PC-3 (cell line): ENCODE results near the gene TRIM49. TPM values are rescaled to one million over a fixed set of nuclear protein-coding genes. Genes with fewer than 3 reads are reported as not detected.
"Not testable (repeated sequence)": the region's sequence is repeated elsewhere in the genome, so short reads cannot be mapped to it uniquely, and the experiment has no call there.

Experiments used
- ATAC-seq: fragments of 200-7000 bp; cut with Tn5 transposase; 2 replicates; pipeline ENCODE4 v1.9.1; 2020; ENCODE audit warnings: mild to moderate bottlenecking, moderate library complexity
- BruUV-seq: library from RNA; stranded (reverse); fragments of 400-500 nt; replicated peaks from 2 replicates; lab custom pipeline; 2021; lab: Mats Ljungman, UMichigan
- CTCF ChIA-PET: fragments of 300-600 bp; sonication (Branson Sonifier 250); formaldehyde crosslinking; loops from one replicate; lab custom pipeline; 2022; ENCODE audit warnings: antibody characterized with exemption; lab: Charles Lee
- POLR2A ChIA-PET: fragments of 300-600 bp; sonication (Branson Sonifier 250); formaldehyde crosslinking; loops from one replicate; lab custom pipeline; 2022; ENCODE audit warnings: antibody characterized with exemption; ENCODE audit not compliant: unreplicated experiment; lab: Charles Lee
- DNase-seq: peaks from one replicate; pipeline ENCODE4 v3.0.0-alpha.2; 2015
- H2AFZ ChIP-seq: fragments of 300-600 bp; sonication (generic); 2 replicates; pipeline ENCODE4 v1.6.0; 2016; ENCODE audit warnings: antibody characterized with exemption, low read length
- H3F3A ChIP-seq: fragments of 300-600 bp; sonication (generic); one replicate; pipeline ENCODE4 v1.6.0; 2017; ENCODE audit warnings: antibody characterized with exemption, low read length, control low read depth, mild to moderate bottlenecking; ENCODE audit not compliant: unreplicated experiment
- H3K27ac ChIP-seq: fragments of 300-600 bp; sonication (generic); 2 replicates; pipeline ENCODE4 v1.5.1; 2016; ENCODE audit warnings: mild to moderate bottlenecking, low read length
- H3K27me3 ChIP-seq: fragments of 300-600 bp; sonication (generic); 2 replicates; pipeline ENCODE4 v1.6.1; 2016; ENCODE audit warnings: low read length, mixed read lengths
- H3K36me3 ChIP-seq: fragments of 300-600 bp; sonication (generic); 2 replicates; pipeline ENCODE4 v1.6.1; 2016; ENCODE audit warnings: low read depth, mixed run types, low read length, mixed read lengths
- H3K4me1 ChIP-seq: fragments of 300-600 bp; sonication (generic); 2 replicates; pipeline ENCODE4 v1.5.1; 2016; ENCODE audit warnings: low read length; ENCODE audit not compliant: insufficient read depth
- H3K4me2 ChIP-seq: fragments of 300-600 bp; sonication (generic); 2 replicates; pipeline ENCODE4 v1.6.0; 2016; ENCODE audit warnings: low read length
- H3K4me3 ChIP-seq: fragments of 300-600 bp; sonication (generic); 2 replicates; pipeline ENCODE4 v1.5.1; 2016; ENCODE audit warnings: mild to moderate bottlenecking, low read length, mixed read lengths
- H3K79me2 ChIP-seq: fragments of 300-600 bp; sonication (generic); 2 replicates; pipeline ENCODE4 v1.6.1; 2017; ENCODE audit warnings: low read length, mixed read lengths
- H3K9ac ChIP-seq: fragments of 300-600 bp; sonication (generic); 2 replicates; pipeline ENCODE4 v1.6.0; 2016; ENCODE audit warnings: mild to moderate bottlenecking, low read length
- H3K9me2 ChIP-seq: fragments of 300-600 bp; sonication (generic); replicated peaks from 2 replicates; pipeline ENCODE4 v1.6.1; 2016; ENCODE audit warnings: mixed run types, low read length, mixed read lengths
- H3K9me3 ChIP-seq: fragments of 300-600 bp; sonication (generic); 2 replicates; pipeline ENCODE4 v1.6.1; 2016; ENCODE audit warnings: low read length, mixed read lengths
- H4K20me1 ChIP-seq: fragments of 300-600 bp; sonication (generic); 2 replicates; pipeline ENCODE4 v1.6.1; 2016; ENCODE audit warnings: low read length, mixed read lengths
- intact Hi-C: fragments of 100-400 bp; cut with micrococcal nuclease; formaldehyde crosslinking; loops from 2 replicates; pipeline ENCODE4 v1.9.0; 2023
- total RNA-seq: library from RNA; depleted of rRNA; stranded (reverse); fragments of >200 nt; gene quantifications from 2 replicates; pipeline ENCODE4 v1.2.3, GENCODE V29; 2014; rRNA removed

The TRIM49 gene
- total RNA-seq, 1 experiment from 2014 or later = not detected

- POLR2A ChIA-PET, H2AFZ ChIP-seq, ATAC-seq, H3K36me3 ChIP-seq, CTCF ChIA-PET, H3K9ac ChIP-seq, DNase-seq, BruUV-seq, H3K9me3 ChIP-seq, H3F3A ChIP-seq, H3K4me2 ChIP-seq, H3K4me1 ChIP-seq, H4K20me1 ChIP-seq, H3K9me2 ChIP-seq, H3K27me3 ChIP-seq, H3K4me3 ChIP-seq, H3K27ac ChIP-seq, H3K79me2 ChIP-seq, intact Hi-C loops: not testable (repeated sequence)
Measured at GRCh38 chr11:89750822-89751221, 57.6 kb downstream of the TRIM49 start.

Other genes starting within 250 kb of the TRIM49 start
- not detected in 2 replicates for gene TRIM77, start 98.3 kb downstream of the TRIM49 start, total RNA-seq
- gene TRIM64B, start 69.9 kb upstream of the TRIM49 start, total RNA-seq = not detected in 2 replicates
- gene TRIM49D1, start 113.7 kb upstream of the TRIM49 start, total RNA-seq = not detected in 2 replicates
- gene TRIM49D2, start 115.5 kb upstream of the TRIM49 start, total RNA-seq = not detected in 2 replicates
- gene TRIM64, start 157.5 kb upstream of the TRIM49 start, total RNA-seq = not detected in 2 replicates
- gene TRIM49C, start 222.5 kb upstream of the TRIM49 start, total RNA-seq = not detected in 2 replicates